ENCODE measurements around the gene UTP3. TPM values are rescaled to one million over a fixed set of nuclear protein-coding genes. Genes with fewer than 3 reads are reported as not detected.
"Not testable (repeated sequence)": the region's sequence is repeated elsewhere in the genome, so short reads cannot be mapped to it uniquely, and the experiment has no call there.

Gene UTP3
- total RNA-seq, 4 donors from 2014 or later: 13.3 to 37.1 (median 15.6) TPM

DNA sequence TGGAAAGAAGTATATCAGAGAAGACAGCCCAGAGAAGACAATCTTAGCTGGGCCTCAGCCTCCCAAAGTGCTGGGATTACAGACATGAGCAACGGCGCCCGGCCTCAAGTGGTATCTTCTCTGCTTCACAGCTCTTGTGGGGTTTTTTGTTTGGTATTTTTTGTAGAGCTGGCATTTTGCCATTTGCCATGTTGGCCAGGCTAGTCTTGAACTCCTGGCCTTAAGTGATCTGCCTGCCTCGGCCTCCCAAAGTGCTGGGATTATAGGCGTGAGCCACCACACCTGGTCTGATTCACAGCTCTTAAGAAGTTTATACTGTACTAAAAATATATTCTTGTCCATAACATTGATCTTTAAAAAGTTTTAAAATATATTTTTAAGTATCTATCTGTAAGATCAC lies 12.4 kb downstream of the UTP3 start:
- Histone ChIP-seq H3K9me3 (no peaks in the 10 kb centered on the region), H3K36me3 (no peaks in the 10 kb centered on the region), H3K4me1 (peaks cover 0 to 11% (median under 1%) of the 10 kb centered on the region in 4 donors), H3K4me3 (no peak overlapping the region), H3K27ac (no peak overlapping the region), H3K27me3 (no peaks in the 10 kb centered on the region)
- no peak for DNase-seq
- no peak for TF ChIP-seq POLR2A (IDR thresholded peaks at IDR 0.05)
- TF ChIP-seq, protein P1, sequence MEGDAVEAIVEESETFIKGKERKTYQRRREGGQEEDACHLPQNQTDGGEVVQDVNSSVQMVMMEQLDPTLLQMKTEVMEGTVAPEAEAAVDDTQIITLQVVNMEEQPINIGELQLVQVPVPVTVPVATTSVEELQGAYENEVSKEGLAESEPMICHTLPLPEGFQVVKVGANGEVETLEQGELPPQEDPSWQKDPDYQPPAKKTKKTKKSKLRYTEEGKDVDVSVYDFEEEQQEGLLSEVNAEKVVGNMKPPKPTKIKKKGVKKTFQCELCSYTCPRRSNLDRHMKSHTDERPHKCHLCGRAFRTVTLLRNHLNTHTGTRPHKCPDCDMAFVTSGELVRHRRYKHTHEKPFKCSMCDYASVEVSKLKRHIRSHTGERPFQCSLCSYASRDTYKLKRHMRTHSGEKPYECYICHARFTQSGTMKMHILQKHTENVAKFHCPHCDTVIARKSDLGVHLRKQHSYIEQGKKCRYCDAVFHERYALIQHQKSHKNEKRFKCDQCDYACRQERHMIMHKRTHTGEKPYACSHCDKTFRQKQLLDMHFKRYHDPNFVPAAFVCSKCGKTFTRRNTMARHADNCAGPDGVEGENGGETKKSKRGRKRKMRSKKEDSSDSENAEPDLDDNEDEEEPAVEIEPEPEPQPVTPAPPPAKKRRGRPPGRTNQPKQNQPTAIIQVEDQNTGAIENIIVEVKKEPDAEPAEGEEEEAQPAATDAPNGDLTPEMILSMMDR (IDR thresholded peaks at IDR 0.05): no peak

DNA sequence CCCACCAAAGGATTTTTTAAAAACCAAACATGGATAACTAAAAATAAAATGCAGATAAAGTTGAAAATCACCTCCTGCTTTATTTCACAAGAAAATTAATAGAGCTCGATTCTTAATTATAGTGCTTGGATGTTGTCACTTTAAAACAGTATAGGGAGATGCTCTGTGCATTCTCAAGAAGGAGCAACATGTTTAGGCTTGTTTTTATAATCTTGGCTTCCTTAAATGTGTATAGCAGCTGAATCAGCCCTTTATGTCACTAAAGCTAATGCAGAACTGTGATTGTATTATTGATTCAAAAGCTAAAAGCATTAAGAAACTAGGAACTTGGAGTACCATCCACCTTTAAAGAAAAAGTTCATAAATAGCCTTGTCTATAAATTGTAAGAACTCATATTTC lies 12.9 kb downstream of the UTP3 start:
- Histone ChIP-seq H3K36me3 (no peaks in the 10 kb centered on the region), H3K9me3 (no peaks in the 10 kb centered on the region), H3K27ac (no peak overlapping the region), H3K4me3 (no peak overlapping the region), H3K27me3 (no peaks in the 10 kb centered on the region), H3K4me1 (peaks cover 0 to 13% (median 5%) of the 10 kb centered on the region in 4 donors)
- TF ChIP-seq POLR2A (IDR thresholded peaks at IDR 0.05): no peak
- TF ChIP-seq, protein P1 (IDR thresholded peaks at IDR 0.05): no peak
- DNase-seq: no peak

DNA sequence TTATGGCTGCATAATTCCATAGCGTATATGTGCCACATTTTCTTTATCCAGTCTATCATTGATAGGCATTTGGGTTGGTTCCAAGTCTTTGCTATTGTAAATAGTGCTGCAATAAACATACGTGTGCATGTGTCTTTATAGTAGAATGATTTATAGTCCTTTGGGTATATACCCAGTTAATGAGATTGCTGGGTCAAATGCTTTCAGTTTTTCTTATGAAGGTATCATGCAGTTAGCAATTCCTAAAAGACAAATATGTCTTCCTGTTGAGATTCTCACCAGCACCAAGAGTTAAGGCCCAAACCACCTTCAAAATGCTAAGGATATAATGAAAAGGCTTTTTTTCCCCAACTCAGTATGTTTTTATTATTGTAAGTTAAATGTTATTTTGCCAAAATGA lies 14.3 kb downstream of the UTP3 start:
- not testable (repeated sequence) for H3K4me3 ChIP-seq
- peak overlapping the region in 1 of 4 donors; percentile 86 for H3K27ac ChIP-seq

DNA sequence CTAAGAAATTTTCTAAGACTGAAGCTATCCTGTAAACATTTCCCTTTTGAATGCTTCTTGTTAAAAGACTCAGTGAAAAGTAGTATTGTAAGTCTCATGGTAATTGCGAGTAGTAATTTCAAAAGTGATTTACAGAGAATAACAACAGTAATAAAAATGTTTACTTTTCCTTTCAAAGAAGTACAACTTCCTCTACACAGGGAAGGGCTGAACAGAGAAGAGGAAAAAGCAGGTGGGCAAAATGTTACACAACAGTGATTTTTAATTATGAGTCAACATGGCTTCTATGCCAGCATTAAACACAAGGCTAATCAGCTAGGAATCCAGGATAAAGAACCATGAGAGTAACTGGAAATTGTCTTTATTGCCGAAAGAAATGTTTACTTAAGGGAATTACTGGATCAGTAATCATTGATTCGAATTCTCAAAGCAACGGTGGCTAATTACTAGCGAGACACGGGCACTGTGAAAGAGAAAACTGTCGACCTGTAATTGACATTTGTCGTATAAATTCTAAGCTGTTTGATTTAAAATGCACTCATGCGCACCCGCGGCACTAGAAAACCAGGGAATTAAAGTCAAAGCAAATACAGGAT lies 15.4 kb downstream of the UTP3 start:
- peak overlapping the region; percentile 78 to 94 (median 90) for H3K4me3 ChIP-seq
- H3K27me3 ChIP-seq: no peaks in the 10 kb centered on the region
- no peaks in the 10 kb centered on the region for H3K36me3 ChIP-seq
- peak overlapping the region; percentile 86 to 98 (median 93) for H3K27ac ChIP-seq
- DNase-seq: no peak
- H3K9me3 ChIP-seq: no peaks in the 10 kb centered on the region
- peaks cover 0 to 24% (median 12%) of the 10 kb centered on the region in 4 donors for H3K4me1 ChIP-seq
- no peak for TF ChIP-seq POLR2A (IDR thresholded peaks at IDR 0.05)
- TF ChIP-seq, protein P1 (IDR thresholded peaks at IDR 0.05): no peak

More for the DNA sequence above, 14.3 kb downstream of the UTP3 start:
- DNase-seq, H3K27me3 ChIP-seq, H3K36me3 ChIP-seq, H3K9me3 ChIP-seq: not testable (repeated sequence)
- H3K4me1 ChIP-seq: peaks cover 0 to 24% (median 12%) of the 10 kb centered on the region in 4 donors

DNA sequence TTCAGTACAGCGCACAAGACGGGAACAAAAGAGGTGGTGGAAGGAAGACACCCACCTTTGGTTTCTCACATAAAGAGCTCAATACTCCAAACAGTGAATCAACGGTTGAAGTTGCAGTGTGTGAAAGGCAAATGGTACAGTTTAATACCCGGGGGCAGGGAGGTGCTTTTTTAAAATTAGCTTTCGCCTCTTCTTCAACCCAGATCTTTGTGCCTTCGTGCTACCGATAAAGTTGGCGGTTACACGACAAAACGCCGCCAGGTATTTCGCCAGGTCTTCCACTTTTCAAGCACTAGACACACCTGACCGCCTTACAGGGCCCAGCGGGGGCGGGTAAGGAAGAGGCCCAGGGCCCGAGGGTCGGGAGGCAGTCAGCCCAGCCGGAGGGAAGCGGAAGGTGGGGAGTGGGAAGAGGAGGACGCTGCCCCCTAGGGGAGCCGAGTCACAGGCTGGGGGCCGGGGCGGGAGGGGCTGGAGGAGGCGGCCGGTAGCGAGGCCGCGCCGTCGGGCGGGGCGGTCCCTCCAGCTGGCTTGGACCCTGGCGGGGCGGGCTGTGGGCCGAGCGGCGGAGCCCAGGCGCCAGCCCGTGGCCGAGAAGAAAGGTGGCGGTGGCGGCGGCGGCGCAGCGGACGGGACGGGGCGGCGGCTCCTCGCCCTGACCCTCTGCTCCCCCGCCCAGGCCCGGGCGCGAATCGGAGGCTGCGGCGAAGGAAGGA lies 16.0 kb downstream of the UTP3 start:
- DNase-seq: peak; percentile 86 to 94 (median 89)
- H3K27me3 ChIP-seq: no peaks in the 10 kb centered on the region
- TF ChIP-seq, protein P1 (IDR thresholded peaks at IDR 0.05): peak in 5 of 6 experiments; percentile 3 to 48 (median 27)
- TF ChIP-seq POLR2A (IDR thresholded peaks at IDR 0.05): peak in 1 of 2 donors; percentile 32

DNA sequence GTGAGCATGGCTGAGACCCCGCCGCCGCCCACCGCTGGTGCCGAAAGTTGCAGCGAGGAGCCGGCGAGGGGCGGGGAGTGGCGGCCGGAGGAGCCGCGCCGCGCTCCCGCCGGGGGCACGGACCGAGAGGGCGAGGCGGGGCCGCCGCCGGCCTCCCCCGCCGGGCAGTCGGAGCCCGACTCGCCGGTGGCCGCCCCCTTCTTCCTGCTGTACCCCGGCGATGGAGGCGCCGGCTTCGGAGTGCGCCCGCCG lies 16.5 kb downstream of the UTP3 start:
- Histone ChIP-seq H3K9me3 (no peaks in the 10 kb centered on the region), H3K4me1 (peaks cover 0 to 24% (median 12%) of the 10 kb centered on the region in 4 donors)
- no peak for DNase-seq

More for the DNA sequence above, 16.0 kb downstream of the UTP3 start:
- peak overlapping the region; percentile 78 to 94 (median 90) for H3K4me3 ChIP-seq
- no peaks in the 10 kb centered on the region for H3K9me3 ChIP-seq
- H3K4me1 ChIP-seq: peaks cover 0 to 24% (median 12%) of the 10 kb centered on the region in 4 donors
- H3K27ac ChIP-seq: peak overlapping the region; percentile 86 to 98 (median 93)
- no peaks in the 10 kb centered on the region for H3K36me3 ChIP-seq

More for the DNA sequence above, 16.5 kb downstream of the UTP3 start:
- Histone ChIP-seq H3K27ac (peak overlapping the region; percentile 86 to 98 (median 93)), H3K4me3 (peak overlapping the region; percentile 78 to 94 (median 90)), H3K27me3 (no peaks in the 10 kb centered on the region), H3K36me3 (no peaks in the 10 kb centered on the region)
- TF ChIP-seq, protein P1 (IDR thresholded peaks at IDR 0.05): no peak
- TF ChIP-seq POLR2A (IDR thresholded peaks at IDR 0.05): no peak
